Mucosa of descending colon (tissue), 3 donors: ENCODE data around the gene ST6GALNAC4. TPM values are rescaled to one million over a fixed set of nuclear protein-coding genes. Genes with fewer than 3 reads are reported as not detected.

Experiments used
- ATAC-seq: fragments of 200-7000 bp; cut with Tn5 transposase; one replicate; pipeline ENCODE4 v1.9.1; 2020; ENCODE audit warnings: mild to moderate bottlenecking, moderate library complexity
- DNase-seq, 3 donors: peaks; one replicate each; pipeline ENCODE4 v3.0.0-alpha.2; 2020
- H3K36me3 ChIP-seq: fragments of 200-600 bp; one replicate; pipeline ENCODE4 v1.8.0; 2021; ENCODE audit warnings: low read depth, mild to moderate bottlenecking
- H3K4me1 ChIP-seq: fragments of 200-600 bp; one replicate; pipeline ENCODE4 v1.8.0; 2021; ENCODE audit warnings: low read depth, mild to moderate bottlenecking
- H3K4me3 ChIP-seq: fragments of 200-600 bp; one replicate; pipeline ENCODE4 v1.8.0; 2021; ENCODE audit warnings: mild to moderate bottlenecking
- H3K9me3 ChIP-seq: fragments of 200-600 bp; one replicate; pipeline ENCODE4 v1.8.0; 2021; ENCODE audit warnings: mild to moderate bottlenecking
- intact Hi-C, 2 donors: fragments of 100-400 bp; cut with DNase I in 1 of 2; cut with micrococcal nuclease in 1 of 2; formaldehyde crosslinking; loops; one replicate each; pipeline versions ENCODE4 v1.11.0 to v1.11.1; 2022; cut with DNase I, micrococcal nuclease
- total RNA-seq, 3 donors: library from RNA; stranded (reverse); fragmentation: NEBNext Ultra II Directional in 2 of 3; extraction: Animal tissue kit (Norgen Biotek cat#: 25700) in 2 of 3; gene quantifications; one replicate each; pipeline versions ENCODE4 v1.2.1 to v1.2.4, GENCODE V29; 2021 to 2023
- TF ChIP-seq, protein P1 (sequence below): fragments of 200-600 bp; IDR thresholded peaks from one replicate; pipeline ENCODE4 v1.8.0; 2022; ENCODE audit warnings: antibody characterized with exemption, mild to moderate bottlenecking
- donor health status: DM: no; HTN: no; CAD: no; lungs with moderate emphysema.
- donor health status: DM: no; HTN: no; CAD: no.
- donor health status: DM: no; HTN: yes; CAD: no.

Gene ST6GALNAC4
- total RNA-seq, 3 donors from 2014 or later, result 31.0 to 39.2 (median 37.2) TPM

DNA sequence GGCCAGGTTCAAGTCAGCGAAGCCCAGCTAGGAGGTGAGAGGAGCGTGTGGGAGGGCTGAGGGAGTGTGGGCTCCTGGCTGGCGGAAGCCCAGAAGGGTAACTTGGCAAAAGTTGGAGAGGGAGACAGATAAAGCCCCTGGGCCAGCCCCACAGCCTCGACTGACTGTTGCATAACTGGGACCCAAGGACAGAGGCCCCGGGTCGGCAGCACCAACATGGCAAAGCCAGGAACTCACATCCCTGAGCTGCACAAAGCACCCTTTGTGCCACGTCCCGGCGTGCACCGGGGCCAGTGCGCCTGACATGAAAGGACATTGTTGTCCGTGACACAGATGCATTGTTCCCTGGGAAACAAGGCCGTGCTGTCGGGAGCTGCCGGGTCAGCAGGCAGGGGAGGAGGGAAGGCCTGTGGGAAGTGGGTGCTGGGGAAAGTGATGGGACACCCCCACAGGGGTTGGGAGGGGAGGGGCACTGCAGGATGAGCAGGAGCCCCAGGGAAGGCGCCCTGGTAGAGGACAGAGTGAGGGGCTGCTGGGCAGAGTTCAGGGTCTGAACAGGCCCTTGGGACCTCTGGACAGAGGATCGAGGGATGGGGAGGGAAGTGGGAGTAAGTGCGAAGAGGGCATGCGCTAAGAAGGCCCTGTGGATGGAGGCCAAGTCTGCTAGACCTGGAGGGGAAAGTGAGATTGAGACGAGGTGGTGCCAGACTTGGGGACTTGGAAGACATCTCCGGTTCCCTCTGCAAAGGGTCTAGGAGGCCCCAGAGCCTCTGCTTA, 33.9 kb upstream of the ST6GALNAC4 start:
- H3K4me3 ChIP-seq, result no peak overlapping the region
- no peaks in the 10 kb centered on the region for H3K36me3 ChIP-seq
- intact Hi-C loops, result loop anchor here in 1 of 2 donors (10.0 kb wide), 1 partner anchor 164 kb away; no protein-coding TSS in a partner anchor
- ATAC-seq, result no peak
- TF ChIP-seq, protein P1, sequence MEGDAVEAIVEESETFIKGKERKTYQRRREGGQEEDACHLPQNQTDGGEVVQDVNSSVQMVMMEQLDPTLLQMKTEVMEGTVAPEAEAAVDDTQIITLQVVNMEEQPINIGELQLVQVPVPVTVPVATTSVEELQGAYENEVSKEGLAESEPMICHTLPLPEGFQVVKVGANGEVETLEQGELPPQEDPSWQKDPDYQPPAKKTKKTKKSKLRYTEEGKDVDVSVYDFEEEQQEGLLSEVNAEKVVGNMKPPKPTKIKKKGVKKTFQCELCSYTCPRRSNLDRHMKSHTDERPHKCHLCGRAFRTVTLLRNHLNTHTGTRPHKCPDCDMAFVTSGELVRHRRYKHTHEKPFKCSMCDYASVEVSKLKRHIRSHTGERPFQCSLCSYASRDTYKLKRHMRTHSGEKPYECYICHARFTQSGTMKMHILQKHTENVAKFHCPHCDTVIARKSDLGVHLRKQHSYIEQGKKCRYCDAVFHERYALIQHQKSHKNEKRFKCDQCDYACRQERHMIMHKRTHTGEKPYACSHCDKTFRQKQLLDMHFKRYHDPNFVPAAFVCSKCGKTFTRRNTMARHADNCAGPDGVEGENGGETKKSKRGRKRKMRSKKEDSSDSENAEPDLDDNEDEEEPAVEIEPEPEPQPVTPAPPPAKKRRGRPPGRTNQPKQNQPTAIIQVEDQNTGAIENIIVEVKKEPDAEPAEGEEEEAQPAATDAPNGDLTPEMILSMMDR, result no peak
- H3K9me3 ChIP-seq, result no peaks in the 10 kb centered on the region
- H3K4me1 ChIP-seq, result peaks cover 33% of the 10 kb centered on the region
- DNase-seq, result peak in 1 of 3 donors; percentile 55

DNA sequence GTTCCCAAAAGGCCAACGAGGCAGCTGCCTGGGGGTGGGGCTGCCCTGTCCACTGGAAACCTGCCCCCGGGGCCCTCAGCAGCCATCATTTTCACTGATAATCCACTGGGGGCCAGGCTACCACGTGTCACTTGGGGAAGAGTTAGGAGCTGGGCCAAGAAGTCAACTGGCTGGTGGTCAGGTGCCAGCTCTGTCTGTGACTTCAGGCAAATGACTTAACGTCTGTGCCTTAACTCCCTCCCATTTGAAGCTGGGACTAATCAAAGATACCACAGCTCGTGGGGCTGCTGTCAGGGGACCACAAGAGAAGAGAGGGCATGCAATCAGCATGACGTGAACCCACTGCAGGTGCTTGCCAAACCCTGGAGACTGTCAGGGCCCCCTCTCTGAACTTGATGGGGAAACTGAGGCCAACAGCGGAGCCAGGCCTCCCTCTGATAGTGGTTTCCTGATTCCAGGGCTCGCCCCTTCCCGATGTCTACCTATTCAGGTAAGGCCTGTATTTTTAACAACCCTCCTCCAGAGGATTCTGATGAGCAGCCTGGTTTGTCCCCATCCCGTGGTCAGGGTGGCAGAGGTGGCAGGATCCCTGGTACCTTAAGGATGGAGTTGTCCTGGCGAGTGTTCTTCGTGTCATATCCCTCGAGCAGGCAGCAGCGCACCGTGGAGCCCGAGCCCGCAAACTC, 33.1 kb upstream of the ST6GALNAC4 start:
- DNase-seq (no peak), ATAC-seq (no peak)
- intact Hi-C loops, result loop anchor here (10.0 kb wide), 1 partner anchor 165 kb away; no protein-coding TSS in a partner anchor
- H3K4me3 ChIP-seq, result no peak overlapping the region
- TF ChIP-seq, protein P1, result no peak
- H3K4me1 ChIP-seq, result peaks cover 26% of the 10 kb centered on the region
- no peaks in the 10 kb centered on the region for H3K9me3 ChIP-seq
- H3K36me3 ChIP-seq, result peaks cover under 1% of the 10 kb centered on the region

DNA sequence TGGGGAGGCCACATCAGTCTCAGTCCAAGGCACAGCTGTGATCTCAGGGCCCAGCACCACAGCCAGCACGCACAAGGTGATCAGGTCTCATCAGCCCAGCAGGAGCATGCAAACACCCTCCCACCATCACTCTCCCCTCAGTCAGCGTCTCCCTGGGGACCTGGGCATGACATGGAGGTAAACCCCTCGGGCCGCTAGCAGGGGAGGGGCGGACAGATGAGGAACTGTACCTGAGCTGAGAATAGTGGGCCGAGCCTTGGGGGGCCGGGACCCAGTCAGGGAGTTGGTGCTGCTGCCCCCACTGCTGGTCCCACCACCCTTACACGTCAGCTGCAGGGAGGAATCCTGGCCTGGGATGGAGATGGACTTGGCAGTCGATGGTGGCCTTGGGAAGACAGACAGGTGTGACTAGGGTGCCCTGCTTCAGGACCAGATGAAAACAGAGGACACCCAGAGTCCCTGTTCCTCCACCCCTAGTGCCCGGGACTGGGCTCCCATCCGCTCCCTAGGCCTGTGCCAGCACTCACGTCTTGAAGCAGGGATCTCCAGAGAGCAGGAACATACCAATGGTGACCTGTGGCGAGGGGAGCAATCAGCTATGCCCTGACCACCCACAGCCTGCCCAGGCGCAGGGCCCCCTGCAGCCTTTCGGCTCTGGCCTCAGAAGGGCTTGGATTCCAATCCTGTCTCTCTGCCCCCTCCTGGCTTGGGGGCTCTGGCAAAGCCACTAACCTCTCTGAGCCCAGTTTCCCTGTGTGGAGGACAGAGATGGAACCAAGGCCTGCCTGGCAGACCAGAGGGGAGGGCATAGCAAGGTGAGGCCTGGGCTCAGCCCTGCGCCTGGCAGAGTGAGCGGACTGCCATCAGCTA, 31.2 kb upstream of the ST6GALNAC4 start:
- intact Hi-C loops, result loop anchor here in 1 of 2 donors (10.0 kb wide), 1 partner anchor 167 kb away; no protein-coding TSS in a partner anchor

DNA sequence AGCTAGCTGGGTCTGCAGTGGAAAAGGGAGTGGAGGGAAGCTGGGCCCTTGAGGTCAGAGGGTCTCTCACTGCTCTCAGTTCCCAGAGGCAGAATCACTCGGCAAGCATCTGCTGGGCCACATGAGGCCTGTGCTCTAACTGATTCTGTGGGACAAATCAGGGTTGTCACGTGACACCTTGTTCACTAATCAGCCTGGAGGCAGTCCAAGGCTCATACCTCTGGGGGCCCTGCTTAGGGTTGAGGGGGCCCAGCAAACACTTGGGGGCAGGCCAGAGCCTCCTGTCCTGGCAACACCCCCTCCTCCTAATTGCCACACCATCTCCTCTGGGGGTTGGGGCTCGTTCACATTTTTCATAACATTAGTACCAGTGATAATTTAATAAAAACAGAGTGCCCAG, 29.9 kb upstream of the ST6GALNAC4 start:
- Histone ChIP-seq H3K36me3 (peaks cover 5% of the 10 kb centered on the region), H3K9me3 (no peaks in the 10 kb centered on the region), H3K4me1 (peaks cover 3% of the 10 kb centered on the region), H3K4me3 (no peak overlapping the region)
- intact Hi-C loops, result loop anchor here in 1 of 2 donors (10.0 kb wide), 1 partner anchor 168 kb away; no protein-coding TSS in a partner anchor
- TF ChIP-seq, protein P1, result no peak
- DNase-seq, result peak in 1 of 3 donors; percentile 25
- no peak for ATAC-seq

More for the DNA sequence above, 31.2 kb upstream of the ST6GALNAC4 start:
- ATAC-seq (no peak), DNase-seq (no peak)
- Histone ChIP-seq H3K36me3 (peaks cover 5% of the 10 kb centered on the region), H3K4me1 (peaks cover 10% of the 10 kb centered on the region), H3K4me3 (no peak overlapping the region), H3K9me3 (no peaks in the 10 kb centered on the region)
- TF ChIP-seq, protein P1, result no peak

DNA sequence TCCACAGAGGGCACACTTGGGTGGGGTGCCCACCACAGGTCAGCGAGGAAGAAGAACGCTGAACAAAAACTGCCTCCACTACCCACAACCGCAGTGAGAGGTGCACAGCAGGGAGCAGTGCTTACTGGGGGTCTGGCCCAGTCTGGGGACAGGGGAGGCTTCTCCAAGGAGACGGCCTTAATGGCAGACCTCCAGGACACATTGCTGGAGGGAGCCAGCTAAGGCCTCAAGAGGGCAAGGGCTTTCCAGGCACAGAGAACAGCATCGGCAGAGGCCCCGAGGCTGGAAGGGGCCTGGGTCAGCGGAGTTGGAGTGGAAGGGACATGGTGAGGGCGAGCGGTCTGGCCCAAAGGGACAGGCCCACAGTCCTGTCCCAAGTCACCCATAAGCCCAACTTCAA, 29.1 kb upstream of the ST6GALNAC4 start:
- ATAC-seq (no peak), DNase-seq (peak in 1 of 3 donors; percentile 40)
- Histone ChIP-seq H3K4me3 (no peak overlapping the region), H3K36me3 (peaks cover 5% of the 10 kb centered on the region), H3K4me1 (peaks cover 3% of the 10 kb centered on the region), H3K9me3 (no peaks in the 10 kb centered on the region)
- TF ChIP-seq, protein P1, result no peak
- intact Hi-C loops, result loop anchor here in 1 of 2 donors (10.0 kb wide), 1 partner anchor 169 kb away; no protein-coding TSS in a partner anchor
